Mesenchymal stem cell (in vitro differentiated cells and primary cell): ENCODE measurements around the gene WDTC1.

Experiments
- DNase-seq: peaks from one replicate; pipeline ENCODE4 v3.0.0-alpha.2; 2013
- H2AFZ ChIP-seq: one replicate; pipeline ENCODE4 v1.6.1; 2013; ENCODE audit warnings: low read depth, mild to moderate bottlenecking, control low read depth, inconsistent platforms, low read length, moderate library complexity
- H2AK5ac ChIP-seq: 2 replicates; pipeline ENCODE4 v1.6.1; 2013; ENCODE audit warnings: low read length, moderate library complexity, mild to moderate bottlenecking, inconsistent platforms; ENCODE audit not compliant: severe bottlenecking
- H2BK120ac ChIP-seq: one replicate; pipeline ENCODE4 v1.6.1; 2013; ENCODE audit warnings: low read depth, mild to moderate bottlenecking, inconsistent platforms, low read length, moderate library complexity
- H2BK12ac ChIP-seq, 2 experiments: one replicate each; pipeline ENCODE4 v1.6.1; 2013; ENCODE audit warnings: inconsistent platforms in 2 of 2, low read length in 2 of 2, mild to moderate bottlenecking in 2 of 2, moderate library complexity in 2 of 2, control low read depth in 1 of 2
- H2BK15ac ChIP-seq: one replicate; pipeline ENCODE4 v1.6.1; 2013; ENCODE audit warnings: mild to moderate bottlenecking, low read depth, inconsistent platforms; ENCODE audit not compliant: poor library complexity, severe bottlenecking
- H2BK5ac ChIP-seq: 2 replicates; pipeline ENCODE4 v1.6.1; 2013; ENCODE audit warnings: low read depth, mild to moderate bottlenecking, low read length, control low read depth, inconsistent platforms; ENCODE audit not compliant: poor library complexity, severe bottlenecking
- H3K14ac ChIP-seq, 2 experiments: one replicate each; pipeline ENCODE4 v1.6.1; 2013; ENCODE audit warnings: inconsistent platforms in 2 of 2, low read length in 2 of 2, control low read depth in 1 of 2, mild to moderate bottlenecking in 1 of 2, moderate library complexity in 1 of 2
- H3K18ac ChIP-seq, 2 experiments: one replicate each; pipeline ENCODE4 v1.6.1; 2013; ENCODE audit warnings: inconsistent platforms in 2 of 2, low read length in 2 of 2, control low read depth in 1 of 2, low read depth in 1 of 2, mild to moderate bottlenecking in 1 of 2
- H3K23ac ChIP-seq, 2 experiments: one replicate each; pipeline ENCODE4 v1.6.1; 2013; ENCODE audit warnings: inconsistent platforms in 2 of 2, low read length in 2 of 2, mild to moderate bottlenecking in 2 of 2, moderate library complexity in 2 of 2, control low read depth in 1 of 2
- H3K27ac ChIP-seq: 2 replicates; pipeline ENCODE4 v1.5.1; 2013; ENCODE audit warnings: mild to moderate bottlenecking, moderate library complexity, low read length, control low read depth, inconsistent platforms; ENCODE audit not compliant: poor library complexity, severe bottlenecking
- H3K27me3 ChIP-seq, 2 experiments: 2 replicates each; pipeline versions ENCODE4 v1.6.1 to v1.7.0; 2013; ENCODE audit warnings: low read length in 2 of 2, mild to moderate bottlenecking in 2 of 2, moderate library complexity in 2 of 2, control low read depth in 1 of 2, inconsistent platforms in 1 of 2; ENCODE audit not compliant: control insufficient read depth in 1 of 2, insufficient read depth in 1 of 2
- H3K36me3 ChIP-seq, 2 experiments: 2 replicates each; pipeline versions ENCODE4 v1.6.1 to v1.7.0; 2013; ENCODE audit warnings: low read length in 2 of 2, control low read depth in 1 of 2, inconsistent platforms in 1 of 2, low read depth in 1 of 2, mild to moderate bottlenecking in 1 of 2; ENCODE audit not compliant: insufficient read depth in 2 of 2, control insufficient read depth in 1 of 2
- H3K4ac ChIP-seq, 2 experiments: one replicate each; pipeline ENCODE4 v1.6.1; 2013; ENCODE audit warnings: inconsistent platforms in 2 of 2, low read length in 2 of 2, mild to moderate bottlenecking in 2 of 2, moderate library complexity in 2 of 2, control low read depth in 1 of 2, low read depth in 1 of 2
- H3K4me1 ChIP-seq: 2 replicates; pipeline ENCODE4 v1.6.1; 2013; ENCODE audit warnings: low read depth, low read length, control low read depth; ENCODE audit not compliant: control insufficient read depth, insufficient read depth
- H3K4me2 ChIP-seq: 2 replicates; pipeline ENCODE4 v1.6.1; 2013; ENCODE audit warnings: low read length, mild to moderate bottlenecking, inconsistent platforms; ENCODE audit not compliant: poor library complexity, severe bottlenecking
- H3K4me3 ChIP-seq, 2 experiments: 2 replicates each; pipeline versions ENCODE4 v1.5.1 to v1.7.0; 2013; ENCODE audit warnings: low read length in 2 of 2, mild to moderate bottlenecking in 2 of 2, control low read depth in 1 of 2, low read depth in 1 of 2; ENCODE audit not compliant: insufficient read depth in 1 of 2
- H3K79me1 ChIP-seq: replicated peaks from 2 replicates; pipeline ENCODE4 v1.6.1; 2013; ENCODE audit warnings: mild to moderate bottlenecking, control low read depth, low read length, inconsistent platforms; ENCODE audit not compliant: poor library complexity, severe bottlenecking
- H3K9ac ChIP-seq: 2 replicates; pipeline ENCODE4 v1.7.0; 2013; ENCODE audit warnings: mild to moderate bottlenecking, low read length, moderate library complexity
- H3K9me3 ChIP-seq: 2 replicates; pipeline ENCODE4 v1.7.0; 2013; ENCODE audit warnings: mild to moderate bottlenecking, low read length; ENCODE audit not compliant: control insufficient read depth
- H4K8ac ChIP-seq: one replicate; pipeline ENCODE4 v1.6.1; 2013; ENCODE audit warnings: inconsistent platforms, mild to moderate bottlenecking, low read length, moderate library complexity
- H4K91ac ChIP-seq: one replicate; pipeline ENCODE4 v1.6.1; 2013; ENCODE audit warnings: mild to moderate bottlenecking, low read length, inconsistent platforms
- WGBS: methylation state at CpG from one replicate; pipeline ENCODE4 v1.1.7; 2013; ENCODE audit warnings: mixed read lengths; 5-methylcytosine and 5-hydroxymethylcytosine counted together

Gene WDTC1

GRCh38 chr1:27306071-27306470, 71.6 kb downstream of the WDTC1 start:
- WGBS, result 88% methylated on average over 11 of the region's 11 CpGs
- Histone ChIP-seq H3K36me3 (peaks cover 29 to 44% of the 10 kb centered on the region in 2 experiments), H2BK120ac (no peak overlapping the region), H4K8ac (no peak overlapping the region), H4K91ac (no peak overlapping the region), H3K4me2 (no peak overlapping the region), H2AK5ac (no peak overlapping the region), H2BK15ac (no peak overlapping the region), H3K4ac (no peak overlapping the region), H3K27ac (no peak overlapping the region), H3K79me1 (peaks cover 3% of the 10 kb centered on the region), H2AFZ (no peak overlapping the region), H2BK12ac (no peak overlapping the region), H3K23ac (no peak overlapping the region), H3K4me1 (peaks cover 28% of the 10 kb centered on the region), H2BK5ac (no peak overlapping the region), H3K27me3 (no peaks in the 10 kb centered on the region), H3K4me3 (peak overlapping the region in 1 of 2 experiments; percentile 20), H3K18ac (no peak overlapping the region), H3K9me3 (no peaks in the 10 kb centered on the region), H3K14ac (no peak overlapping the region), H3K9ac (no peak overlapping the region)
- DNase-seq, result no peak

- H3K4me3 ChIP-seq, result no peak overlapping the region
- H3K23ac ChIP-seq, result no peak overlapping the region
- H4K91ac ChIP-seq, result peak overlapping the region; percentile 20
- H2BK12ac ChIP-seq, result no peak overlapping the region
- no peak overlapping the region for H2BK15ac ChIP-seq
- no peak overlapping the region for H2BK120ac ChIP-seq
- H3K14ac ChIP-seq, result no peak overlapping the region
- no peak overlapping the region for H3K9ac ChIP-seq
- no peak overlapping the region for H3K18ac ChIP-seq
- no peaks in the 10 kb centered on the region for H3K27me3 ChIP-seq
- H3K4ac ChIP-seq, result no peak overlapping the region
- WGBS, result 56% methylated on average over 10 of the region's 11 CpGs
- no peak for DNase-seq
- H3K27ac ChIP-seq, result no peak overlapping the region
- H2BK5ac ChIP-seq, result no peak overlapping the region
- H4K8ac ChIP-seq, result no peak overlapping the region
- H3K9me3 ChIP-seq, result no peaks in the 10 kb centered on the region
- peaks cover 3% of the 10 kb centered on the region for H3K79me1 ChIP-seq
- peaks cover 18% of the 10 kb centered on the region for H3K4me1 ChIP-seq
- H2AK5ac ChIP-seq, result no peak overlapping the region
- H3K36me3 ChIP-seq, result peaks cover 29 to 35% of the 10 kb centered on the region in 2 experiments
- no peak overlapping the region for H2AFZ ChIP-seq
- H3K4me2 ChIP-seq, result no peak overlapping the region
Measured at GRCh38 chr1:27306892-27307761, 72.7 kb downstream of the WDTC1 start.

- no peak overlapping the region for H2AFZ ChIP-seq
- H2BK5ac ChIP-seq, result no peak overlapping the region
- no peak overlapping the region for H3K4me2 ChIP-seq
- no peak overlapping the region for H3K9ac ChIP-seq
- peaks cover 3% of the 10 kb centered on the region for H3K79me1 ChIP-seq
- H2AK5ac ChIP-seq, result peak overlapping the region; percentile 10
- no peak overlapping the region for H4K8ac ChIP-seq
- H2BK12ac ChIP-seq, result no peak overlapping the region
- peaks cover 17% of the 10 kb centered on the region for H3K4me1 ChIP-seq
- no peak overlapping the region for H4K91ac ChIP-seq
- no peak overlapping the region for H3K14ac ChIP-seq
- no peak overlapping the region for H2BK120ac ChIP-seq
- H3K18ac ChIP-seq, result no peak overlapping the region
- no peak overlapping the region for H3K4me3 ChIP-seq
- no peak overlapping the region for H3K27ac ChIP-seq
- peaks cover 29 to 31% of the 10 kb centered on the region in 2 experiments for H3K36me3 ChIP-seq
- no peak overlapping the region for H2BK15ac ChIP-seq
- 64% methylated on average over 4 of the region's 6 CpGs for WGBS
- H3K23ac ChIP-seq, result no peak overlapping the region
- no peaks in the 10 kb centered on the region for H3K27me3 ChIP-seq
- H3K4ac ChIP-seq, result no peak overlapping the region
- H3K9me3 ChIP-seq, result no peaks in the 10 kb centered on the region
- no peak for DNase-seq
Measured at GRCh38 chr1:27307874-27308598, 73.6 kb downstream of the WDTC1 start.

GRCh38 chr1:27314169-27314568, 79.7 kb downstream of the WDTC1 start:
- Histone ChIP-seq H2AFZ (no peak overlapping the region), H2AK5ac (no peak overlapping the region), H3K23ac (no peak overlapping the region), H2BK120ac (no peak overlapping the region), H3K14ac (no peak overlapping the region), H4K8ac (no peak overlapping the region), H3K9me3 (no peaks in the 10 kb centered on the region), H2BK5ac (no peak overlapping the region), H3K18ac (no peak overlapping the region), H3K4me3 (no peak overlapping the region), H3K4me1 (no peaks in the 10 kb centered on the region), H4K91ac (no peak overlapping the region), H3K9ac (peak overlapping the region; percentile 14), H2BK15ac (no peak overlapping the region), H3K27me3 (peaks cover 0 to 19% of the 10 kb centered on the region in 2 experiments), H3K4ac (no peak overlapping the region), H3K4me2 (no peak overlapping the region), H2BK12ac (no peak overlapping the region), H3K36me3 (peaks cover 0 to 4% of the 10 kb centered on the region in 2 experiments), H3K27ac (no peak overlapping the region), H3K79me1 (no peaks in the 10 kb centered on the region)
- DNase-seq, result no peak
- WGBS, result 79% methylated on average over 2 of the region's 3 CpGs
